ENCODE results near the gene HOXA2.

Gene HOXA2

GRCh38 chr7:27112955-27113949 is 10.8 kb upstream of the HOXA2 start:
- DNase-seq (ENCODE audit: low read depth in 1 of 2, low spot score in 1 of 2), result no peak

GRCh38 chr7:27112361-27112760 is 9.9 kb upstream of the HOXA2 start:
- DNase-seq (ENCODE audit: low read depth in 1 of 2, low spot score in 1 of 2), result no peak

- no peak for DNase-seq (ENCODE audit: low read depth in 1 of 2, low spot score in 1 of 2)
Observed at GRCh38 chr7:27111751-27112277, 9.3 kb upstream of the HOXA2 start.

DNA sequence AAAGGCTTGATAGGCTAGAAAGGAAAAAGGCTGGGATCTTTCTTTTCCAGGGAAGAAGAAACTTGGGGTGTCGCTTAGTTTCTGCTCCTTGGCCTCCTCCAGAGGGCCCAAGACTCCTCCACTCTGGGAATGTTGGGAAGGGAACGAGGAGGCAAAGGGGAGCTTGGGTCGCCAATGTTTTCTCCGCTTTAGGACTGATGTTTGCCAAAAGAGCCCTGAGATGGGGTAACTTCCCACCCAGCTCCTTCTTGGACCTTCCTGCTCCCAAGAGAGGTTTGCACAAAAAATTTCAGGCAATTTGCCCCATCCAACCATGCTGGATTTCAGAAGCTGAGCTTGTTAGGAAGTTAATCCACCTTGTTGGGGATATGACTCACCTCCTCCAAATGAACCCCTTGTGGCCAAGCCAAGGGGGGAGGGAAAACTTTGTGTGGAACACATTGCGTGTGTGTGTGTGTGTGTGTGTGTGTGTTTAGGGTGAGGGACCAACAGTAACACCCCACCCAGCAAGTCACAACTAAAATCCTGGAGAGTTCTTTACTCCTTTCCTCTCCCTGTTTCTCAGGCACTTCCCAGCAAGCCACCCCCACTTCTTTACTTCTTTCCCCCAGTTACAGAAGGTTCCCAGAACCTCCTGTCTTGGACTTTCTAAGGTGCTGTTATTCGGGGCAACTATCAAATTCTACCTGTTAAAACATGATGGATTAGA is 8.7 kb upstream of the HOXA2 start:
- DNase-seq (ENCODE audit: low read depth in 1 of 2, low spot score in 1 of 2), result no peak

DNA sequence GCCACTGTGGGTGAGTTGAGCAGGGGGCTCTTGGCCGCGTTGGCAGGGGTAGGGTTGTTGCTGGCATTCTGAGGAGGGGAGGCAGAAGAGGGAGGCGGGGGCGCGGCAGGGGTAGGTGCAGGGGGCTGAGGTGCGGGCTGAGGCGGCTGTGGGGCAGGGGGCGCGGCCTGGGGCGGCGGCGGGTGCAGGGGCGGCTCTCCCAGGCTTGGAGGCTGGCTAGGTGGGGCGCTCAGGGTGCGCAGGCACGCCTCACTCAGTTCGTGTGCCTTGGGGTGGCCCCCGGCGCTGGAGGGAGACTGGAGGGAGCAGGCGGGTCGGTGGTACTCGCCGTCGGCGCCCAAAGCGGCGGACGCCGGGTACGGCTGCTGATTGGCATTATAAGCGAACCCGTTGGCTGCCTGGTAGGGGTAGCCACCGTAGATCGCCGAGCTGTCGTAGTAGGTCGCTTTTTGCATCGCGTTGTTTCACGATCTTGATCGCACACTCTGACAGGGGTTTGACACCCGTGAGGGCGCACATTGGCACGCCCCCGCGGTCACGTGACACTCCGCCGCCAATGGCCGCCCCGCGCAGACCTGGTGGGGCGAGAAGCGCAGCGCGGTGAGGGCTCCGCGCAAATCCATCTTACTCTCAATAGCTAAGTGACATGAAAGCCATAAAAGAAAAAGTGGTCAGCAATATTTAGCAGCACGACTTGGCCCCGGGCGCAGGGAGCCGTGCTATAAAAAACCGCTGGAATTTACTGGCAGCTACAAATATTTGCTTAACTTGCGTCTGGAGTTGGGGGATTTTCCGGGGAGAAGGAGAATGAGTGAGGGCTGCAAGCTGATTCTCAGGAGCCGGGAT is 7.9 kb upstream of the HOXA2 start:
- DNase-seq (ENCODE audit: low read depth in 1 of 2, low spot score in 1 of 2), result no peak

- no peak for DNase-seq (ENCODE audit: low read depth in 1 of 2, low spot score in 1 of 2)
Observed at GRCh38 chr7:27109466-27110185, 7.1 kb upstream of the HOXA2 start.

GRCh38 chr7:27108390-27109127 is 6.1 kb upstream of the HOXA2 start:
- no peak for DNase-seq (ENCODE audit: low read depth in 1 of 2, low spot score in 1 of 2)

DNA sequence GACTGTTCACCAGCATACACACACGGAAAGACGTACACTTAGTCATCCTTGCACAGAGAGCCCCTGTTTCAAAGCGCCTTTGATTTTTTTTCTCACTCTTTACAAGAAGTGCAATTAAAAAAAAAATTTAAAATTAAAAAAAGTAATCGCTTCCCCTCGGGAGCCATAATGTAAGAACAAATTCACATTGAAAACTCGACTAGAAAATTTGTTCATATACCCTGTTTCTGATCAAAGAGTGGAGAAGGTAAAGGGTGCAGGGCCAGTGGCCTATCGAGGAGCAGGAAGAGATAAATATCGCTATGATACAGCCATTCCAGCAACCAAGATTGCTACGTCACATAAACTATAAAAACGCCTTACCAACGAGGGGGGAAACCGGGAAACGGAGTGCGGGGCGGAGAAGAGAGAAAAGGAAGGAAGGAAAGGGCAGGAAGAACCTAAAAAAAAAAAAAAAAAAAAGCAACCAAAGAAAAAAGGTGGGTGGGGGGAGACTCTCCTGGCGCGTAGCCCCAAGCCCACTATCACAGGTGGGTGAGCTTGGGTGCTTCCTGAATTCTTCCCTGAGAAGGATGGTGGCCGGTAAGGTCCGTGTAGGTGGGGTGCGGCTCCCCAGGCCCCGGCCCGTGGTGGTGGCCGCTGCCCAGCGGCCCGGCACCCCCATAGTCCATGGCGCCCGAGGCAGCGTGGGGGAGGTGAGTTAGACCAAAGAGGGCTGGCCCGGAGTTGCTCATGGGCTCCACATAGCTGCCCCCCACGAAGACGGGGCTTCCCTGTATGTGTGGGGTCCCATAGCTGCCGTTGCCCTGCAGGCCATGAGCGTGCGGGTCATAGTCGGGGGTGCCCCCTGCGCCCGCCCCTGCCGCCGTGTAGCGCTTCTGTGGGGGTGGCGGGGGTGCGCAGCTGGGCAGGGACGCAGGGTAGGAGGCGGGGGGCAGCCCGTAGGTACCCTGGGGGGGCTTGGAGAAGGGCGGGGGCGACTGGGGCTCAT is 5.2 kb upstream of the HOXA2 start:
- DNase-seq (ENCODE audit: low read depth in 1 of 2, low spot score in 1 of 2), result no peak

GRCh38 chr7:27106901-27107240 is 4.4 kb upstream of the HOXA2 start:
- DNase-seq (ENCODE audit: low read depth in 1 of 2, low spot score in 1 of 2), result no peak

DNA sequence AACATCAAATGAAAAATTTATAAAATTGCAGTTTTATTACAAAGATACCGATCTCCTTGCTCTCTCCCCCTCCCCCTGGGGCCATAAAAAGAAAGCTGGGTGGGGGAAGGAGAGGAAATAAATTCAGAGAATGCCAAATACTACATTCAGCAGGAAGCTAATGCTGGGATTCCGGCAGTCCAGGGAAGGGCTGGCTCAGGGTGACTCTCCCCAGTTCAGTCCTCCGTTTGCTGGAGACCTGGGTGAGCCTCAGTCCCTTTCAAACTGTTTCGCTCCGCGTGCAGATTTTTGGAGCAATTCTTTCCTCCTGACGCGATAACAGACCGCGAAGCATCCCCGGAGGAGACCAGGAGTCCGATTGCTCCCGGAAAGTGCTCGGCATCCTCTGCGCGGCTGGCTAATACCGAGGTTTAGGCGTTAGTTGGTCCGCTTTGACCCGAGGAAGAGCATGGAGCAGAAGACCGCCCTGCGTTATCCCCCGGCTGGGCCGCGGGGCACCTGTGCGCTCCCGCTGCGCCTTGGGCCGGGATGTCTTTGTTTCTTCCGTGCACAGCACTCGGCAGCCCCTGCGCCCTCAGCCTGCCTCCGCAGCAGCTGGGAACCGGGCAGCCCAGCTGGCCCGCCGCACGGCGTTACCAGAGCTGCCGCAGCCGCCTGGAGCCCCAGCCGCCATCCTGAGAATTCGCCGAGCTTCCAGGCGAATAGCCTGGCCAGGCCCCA is 3.9 kb upstream of the HOXA2 start:
- DNase-seq (ENCODE audit: low read depth in 1 of 2, low spot score in 1 of 2), result no peak

- no peak for DNase-seq (ENCODE audit: low read depth in 1 of 2, low spot score in 1 of 2)
Observed at GRCh38 chr7:27105301-27106031, 3.0 kb upstream of the HOXA2 start.

DNA sequence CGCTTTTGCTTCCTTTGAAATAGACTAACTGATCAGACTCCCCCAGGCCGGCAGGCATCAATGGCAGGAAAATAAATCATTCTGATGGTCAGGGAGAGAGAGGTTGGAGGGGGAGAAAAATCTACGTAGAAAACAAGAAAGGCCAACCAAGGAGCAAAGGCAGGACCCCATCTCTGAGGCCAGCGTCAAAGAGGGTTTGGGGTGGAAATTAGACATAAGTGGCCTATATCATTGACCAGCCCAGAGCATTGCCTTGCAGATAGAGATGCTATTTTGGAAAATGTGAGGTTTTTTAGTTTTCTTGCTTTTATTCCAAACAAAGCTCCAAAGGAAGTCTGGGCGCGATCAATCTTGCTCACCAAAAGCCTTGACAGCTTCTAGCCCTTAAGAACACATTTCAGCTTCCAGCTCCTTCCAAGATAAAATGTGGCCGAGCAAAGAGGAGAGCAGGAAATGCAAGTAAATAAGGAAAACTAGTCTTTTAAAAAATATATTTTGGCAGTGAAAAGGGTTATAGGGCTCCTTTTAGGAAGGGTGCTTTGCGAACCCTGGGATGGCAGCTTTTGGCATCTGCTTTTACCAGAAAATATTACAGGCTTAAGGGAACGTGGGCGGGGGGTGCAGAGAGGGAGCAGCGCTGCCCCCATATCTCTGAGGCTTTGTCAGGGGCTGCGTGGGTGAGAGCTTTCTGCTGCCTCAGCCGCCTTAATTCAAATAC is 2.0 kb upstream of the HOXA2 start:
- DNase-seq (ENCODE audit: low read depth in 1 of 2, low spot score in 1 of 2), result no peak

DNA sequence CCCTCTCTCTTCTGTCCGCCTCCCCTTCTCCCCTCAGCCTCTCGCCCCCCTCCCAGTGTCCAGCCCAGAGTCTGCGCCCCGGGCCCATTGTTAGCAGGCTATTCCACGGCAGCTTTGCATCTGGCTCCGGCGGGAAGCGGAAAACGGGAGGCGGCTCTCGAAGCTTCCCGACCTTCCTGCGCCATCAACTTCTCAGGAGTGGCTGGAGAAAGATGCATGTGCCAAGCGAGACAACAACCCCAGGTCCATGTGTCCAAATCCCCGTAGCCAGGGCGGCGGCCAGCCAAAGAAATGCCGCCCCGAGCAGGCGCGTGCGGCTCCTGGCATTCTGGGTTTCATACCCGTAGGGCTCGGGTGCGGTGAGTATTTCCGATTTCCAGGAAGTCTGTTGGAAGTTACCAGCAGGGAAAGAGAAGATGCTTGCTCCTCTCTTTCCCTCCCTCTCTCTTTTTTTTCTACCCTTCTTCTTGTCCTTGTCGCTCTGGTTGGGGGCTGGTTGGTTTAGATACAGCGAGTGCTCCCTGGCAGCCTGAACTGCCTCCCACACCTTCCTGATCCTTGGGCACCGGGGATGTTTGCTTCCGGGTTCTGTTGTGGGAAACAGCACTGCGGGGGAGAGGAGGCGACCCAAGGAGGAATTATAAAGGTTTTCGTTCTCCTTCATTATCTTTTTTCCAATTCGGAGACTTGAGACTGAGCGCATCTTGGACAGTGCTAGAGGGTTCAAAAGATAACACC is 1.2 kb upstream of the HOXA2 start:
- DNase-seq (ENCODE audit: low read depth in 1 of 2, low spot score in 1 of 2), result no peak

GRCh38 chr7:27101957-27102580 is 414 bp downstream of the HOXA2 start:
- no peak for DNase-seq (ENCODE audit: low read depth in 1 of 2, low spot score in 1 of 2)

DNA sequence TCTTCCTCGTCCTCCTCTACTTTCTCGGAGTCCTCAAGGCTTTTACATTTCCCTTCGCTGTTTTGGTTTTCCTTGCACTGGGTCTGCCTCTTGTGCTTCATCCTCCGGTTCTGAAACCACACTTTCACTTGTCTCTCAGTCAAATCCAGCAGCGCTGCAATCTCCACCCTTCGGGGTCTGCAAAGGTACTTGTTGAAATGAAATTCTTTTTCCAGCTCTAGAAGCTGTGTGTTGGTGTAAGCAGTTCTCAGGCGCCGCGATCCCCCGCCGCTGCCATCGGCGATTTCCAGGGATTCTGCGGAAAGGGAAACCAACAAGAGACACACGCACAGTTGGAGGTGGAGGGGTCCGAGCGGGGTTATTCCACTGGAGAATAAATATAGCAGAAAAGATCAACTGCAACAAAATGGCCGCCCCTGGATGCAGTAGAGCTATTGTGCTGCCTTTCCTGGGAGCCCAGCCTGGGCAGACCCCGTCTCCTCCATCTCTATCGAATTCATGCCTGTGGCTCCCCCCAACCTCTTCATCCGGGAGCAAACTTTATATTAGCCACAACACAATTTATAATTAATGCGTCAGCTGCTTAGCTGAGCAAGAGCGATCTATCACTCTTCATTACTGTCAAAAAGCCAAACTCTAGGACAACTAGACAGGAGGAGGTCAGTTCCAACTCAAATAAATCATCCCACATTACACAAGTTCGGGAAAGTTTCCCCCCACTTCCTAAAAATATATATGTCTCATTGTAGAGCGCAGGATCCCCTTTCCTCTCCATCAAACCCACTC is 1.1 kb downstream of the HOXA2 start:
- DNase-seq (ENCODE audit: low read depth in 1 of 2, low spot score in 1 of 2), result no peak

Measured in stimulated activated CD4-positive, alpha-beta T cell treated with anti-CD3 and anti-CD28 coated beads, Interleukin-15, amount 100 ng/mL, for 1 hour (primary cell).